ENCODE measurements around the gene PRM1. TPM values are rescaled to one million over a fixed set of nuclear protein-coding genes. Genes with fewer than 3 reads are reported as not detected.

The PRM1 gene
- total and polyA plus RNA-seq, 2 of the 13 experiments (the other 11 are each of a cell fraction or from before 2014, with no cell fraction given): not detected

DNA sequence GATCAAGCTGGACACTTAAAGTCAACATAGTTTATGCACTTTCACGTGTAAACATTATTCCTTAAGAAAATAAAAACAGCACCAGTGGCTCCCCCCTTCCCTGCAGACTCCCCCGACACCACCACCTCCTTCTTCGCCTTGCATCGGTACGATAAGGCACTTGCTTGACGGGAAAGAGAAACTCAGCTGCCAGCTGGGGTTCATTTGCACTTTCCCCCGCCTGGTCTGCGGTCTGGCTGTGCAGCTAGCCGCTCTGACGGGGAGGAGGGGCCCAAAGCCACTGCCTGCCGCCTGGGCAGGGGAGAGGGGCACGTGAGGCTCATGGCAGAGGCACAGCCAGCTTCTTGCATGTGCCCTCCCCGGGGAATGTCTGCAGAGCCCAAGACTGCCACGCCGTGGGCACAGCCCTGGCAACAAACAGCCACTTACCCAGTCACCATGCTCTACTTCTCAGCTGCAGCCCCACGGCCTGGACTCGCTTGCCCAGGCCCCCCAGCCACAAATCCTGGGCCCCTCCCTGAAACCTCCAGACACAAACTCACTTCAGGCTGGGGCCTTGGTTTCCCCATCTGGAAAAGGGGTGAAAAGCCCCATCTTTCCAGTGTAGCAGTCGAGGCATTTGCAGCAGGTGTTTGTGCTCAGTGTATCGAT is 16.5 kb upstream of the PRM1 start (continued):
- TF ChIP-seq, protein P1, sequence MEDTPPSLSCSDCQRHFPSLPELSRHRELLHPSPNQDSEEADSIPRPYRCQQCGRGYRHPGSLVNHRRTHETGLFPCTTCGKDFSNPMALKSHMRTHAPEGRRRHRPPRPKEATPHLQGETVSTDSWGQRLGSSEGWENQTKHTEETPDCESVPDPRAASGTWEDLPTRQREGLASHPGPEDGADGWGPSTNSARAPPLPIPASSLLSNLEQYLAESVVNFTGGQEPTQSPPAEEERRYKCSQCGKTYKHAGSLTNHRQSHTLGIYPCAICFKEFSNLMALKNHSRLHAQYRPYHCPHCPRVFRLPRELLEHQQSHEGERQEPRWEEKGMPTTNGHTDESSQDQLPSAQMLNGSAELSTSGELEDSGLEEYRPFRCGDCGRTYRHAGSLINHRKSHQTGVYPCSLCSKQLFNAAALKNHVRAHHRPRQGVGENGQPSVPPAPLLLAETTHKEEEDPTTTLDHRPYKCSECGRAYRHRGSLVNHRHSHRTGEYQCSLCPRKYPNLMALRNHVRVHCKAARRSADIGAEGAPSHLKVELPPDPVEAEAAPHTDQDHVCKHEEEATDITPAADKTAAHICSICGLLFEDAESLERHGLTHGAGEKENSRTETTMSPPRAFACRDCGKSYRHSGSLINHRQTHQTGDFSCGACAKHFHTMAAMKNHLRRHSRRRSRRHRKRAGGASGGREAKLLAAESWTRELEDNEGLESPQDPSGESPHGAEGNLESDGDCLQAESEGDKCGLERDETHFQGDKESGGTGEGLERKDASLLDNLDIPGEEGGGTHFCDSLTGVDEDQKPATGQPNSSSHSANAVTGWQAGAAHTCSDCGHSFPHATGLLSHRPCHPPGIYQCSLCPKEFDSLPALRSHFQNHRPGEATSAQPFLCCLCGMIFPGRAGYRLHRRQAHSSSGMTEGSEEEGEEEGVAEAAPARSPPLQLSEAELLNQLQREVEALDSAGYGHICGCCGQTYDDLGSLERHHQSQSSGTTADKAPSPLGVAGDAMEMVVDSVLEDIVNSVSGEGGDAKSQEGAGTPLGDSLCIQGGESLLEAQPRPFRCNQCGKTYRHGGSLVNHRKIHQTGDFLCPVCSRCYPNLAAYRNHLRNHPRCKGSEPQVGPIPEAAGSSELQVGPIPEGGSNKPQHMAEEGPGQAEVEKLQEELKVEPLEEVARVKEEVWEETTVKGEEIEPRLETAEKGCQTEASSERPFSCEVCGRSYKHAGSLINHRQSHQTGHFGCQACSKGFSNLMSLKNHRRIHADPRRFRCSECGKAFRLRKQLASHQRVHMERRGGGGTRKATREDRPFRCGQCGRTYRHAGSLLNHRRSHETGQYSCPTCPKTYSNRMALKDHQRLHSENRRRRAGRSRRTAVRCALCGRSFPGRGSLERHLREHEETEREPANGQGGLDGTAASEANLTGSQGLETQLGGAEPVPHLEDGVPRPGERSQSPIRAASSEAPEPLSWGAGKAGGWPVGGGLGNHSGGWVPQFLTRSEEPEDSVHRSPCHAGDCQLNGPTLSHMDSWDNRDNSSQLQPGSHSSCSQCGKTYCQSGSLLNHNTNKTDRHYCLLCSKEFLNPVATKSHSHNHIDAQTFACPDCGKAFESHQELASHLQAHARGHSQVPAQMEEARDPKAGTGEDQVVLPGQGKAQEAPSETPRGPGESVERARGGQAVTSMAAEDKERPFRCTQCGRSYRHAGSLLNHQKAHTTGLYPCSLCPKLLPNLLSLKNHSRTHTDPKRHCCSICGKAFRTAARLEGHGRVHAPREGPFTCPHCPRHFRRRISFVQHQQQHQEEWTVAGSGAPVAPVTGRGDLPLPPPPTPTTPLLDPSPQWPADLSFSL (CRISPR knock-in tag; IDR thresholded peaks at IDR 0.05): peak; percentile 65; the same call in 1 of the 2 replicates
- no peak for TF ChIP-seq RFX5 (IDR thresholded peaks at IDR 0.05; ENCODE audit: low read depth, low read length)
- TF ChIP-seq ELF3 (CRISPR knock-in tag; IDR thresholded peaks at IDR 0.05): no peak; the same call in 1 of the 2 replicates
- TF ChIP-seq, protein P2, sequence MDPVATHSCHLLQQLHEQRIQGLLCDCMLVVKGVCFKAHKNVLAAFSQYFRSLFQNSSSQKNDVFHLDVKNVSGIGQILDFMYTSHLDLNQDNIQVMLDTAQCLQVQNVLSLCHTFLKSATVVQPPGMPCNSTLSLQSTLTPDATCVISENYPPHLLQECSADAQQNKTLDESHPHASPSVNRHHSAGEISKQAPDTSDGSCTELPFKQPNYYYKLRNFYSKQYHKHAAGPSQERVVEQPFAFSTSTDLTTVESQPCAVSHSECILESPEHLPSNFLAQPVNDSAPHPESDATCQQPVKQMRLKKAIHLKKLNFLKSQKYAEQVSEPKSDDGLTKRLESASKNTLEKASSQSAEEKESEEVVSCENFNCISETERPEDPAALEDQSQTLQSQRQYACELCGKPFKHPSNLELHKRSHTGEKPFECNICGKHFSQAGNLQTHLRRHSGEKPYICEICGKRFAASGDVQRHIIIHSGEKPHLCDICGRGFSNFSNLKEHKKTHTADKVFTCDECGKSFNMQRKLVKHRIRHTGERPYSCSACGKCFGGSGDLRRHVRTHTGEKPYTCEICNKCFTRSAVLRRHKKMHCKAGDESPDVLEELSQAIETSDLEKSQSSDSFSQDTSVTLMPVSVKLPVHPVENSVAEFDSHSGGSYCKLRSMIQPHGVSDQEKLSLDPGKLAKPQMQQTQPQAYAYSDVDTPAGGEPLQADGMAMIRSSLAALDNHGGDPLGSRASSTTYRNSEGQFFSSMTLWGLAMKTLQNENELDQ (CRISPR knock-in tag; IDR thresholded peaks at IDR 0.05; ENCODE audit: borderline replicate concordance): no peak
- TF ChIP-seq ZNF839 (CRISPR knock-in tag; IDR thresholded peaks at IDR 0.05; ENCODE audit: borderline replicate concordance): no peak
- TF ChIP-seq JARID2 (CRISPR knock-in tag; IDR thresholded peaks at IDR 0.05; ENCODE audit: insufficient replicate concordance): peak; percentile 67
- no peak; the same call in none of the 2 replicates for TF ChIP-seq KDM2A (CRISPR knock-in tag; IDR thresholded peaks at IDR 0.05; ENCODE audit: borderline replicate concordance, low read depth)
- TF ChIP-seq, protein P3, sequence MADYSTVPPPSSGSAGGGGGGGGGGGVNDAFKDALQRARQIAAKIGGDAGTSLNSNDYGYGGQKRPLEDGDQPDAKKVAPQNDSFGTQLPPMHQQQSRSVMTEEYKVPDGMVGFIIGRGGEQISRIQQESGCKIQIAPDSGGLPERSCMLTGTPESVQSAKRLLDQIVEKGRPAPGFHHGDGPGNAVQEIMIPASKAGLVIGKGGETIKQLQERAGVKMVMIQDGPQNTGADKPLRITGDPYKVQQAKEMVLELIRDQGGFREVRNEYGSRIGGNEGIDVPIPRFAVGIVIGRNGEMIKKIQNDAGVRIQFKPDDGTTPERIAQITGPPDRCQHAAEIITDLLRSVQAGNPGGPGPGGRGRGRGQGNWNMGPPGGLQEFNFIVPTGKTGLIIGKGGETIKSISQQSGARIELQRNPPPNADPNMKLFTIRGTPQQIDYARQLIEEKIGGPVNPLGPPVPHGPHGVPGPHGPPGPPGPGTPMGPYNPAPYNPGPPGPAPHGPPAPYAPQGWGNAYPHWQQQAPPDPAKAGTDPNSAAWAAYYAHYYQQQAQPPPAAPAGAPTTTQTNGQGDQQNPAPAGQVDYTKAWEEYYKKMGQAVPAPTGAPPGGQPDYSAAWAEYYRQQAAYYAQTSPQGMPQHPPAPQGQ (CRISPR knock-in tag; IDR thresholded peaks at IDR 0.05; ENCODE audit: borderline replicate concordance): peak; percentile 95; the same call in 1 of the 2 replicates
- no peak for TF ChIP-seq SSRP1 (CRISPR knock-in tag; IDR thresholded peaks at IDR 0.05)
- TF ChIP-seq ZNF280D (CRISPR knock-in tag; IDR thresholded peaks at IDR 0.05): peak; percentile 63
- TF ChIP-seq IKZF1 (IDR thresholded peaks at IDR 0.05): no peak
- TF ChIP-seq ZNF382 (CRISPR knock-in tag; IDR thresholded peaks at IDR 0.05; ENCODE audit: borderline replicate concordance): no peak; the same call in 1 of the 2 replicates
- TF ChIP-seq ZNF639 (CRISPR knock-in tag; conservative IDR thresholded peaks at IDR 0.05): 0 out of 2 replicates have a peak, but pooled peaks have one; percentile 43
